IPS-18c (cell line): ENCODE results near the gene SHISA7.
A peak's percentile ranks its signal among the peaks of the same experiment; 100 is the strongest.
"Not testable (repeated sequence)": the region's sequence is repeated elsewhere in the genome, so short reads cannot be mapped to it uniquely, and the experiment has no call there.

ENCODE experiments used
- H3K4me3 ChIP-seq: 2 replicates; pipeline ENCODE4 v1.7.0; 2013; ENCODE audit warnings: low read depth, mild to moderate bottlenecking, low read length, moderate library complexity; ENCODE audit not compliant: insufficient read depth
- H3K9me3 ChIP-seq: one replicate; pipeline ENCODE4 v1.6.1; 2013; ENCODE audit warnings: mild to moderate bottlenecking, low read length, moderate library complexity; ENCODE audit not compliant: control insufficient read depth, insufficient read depth

The SHISA7 gene

DNA sequence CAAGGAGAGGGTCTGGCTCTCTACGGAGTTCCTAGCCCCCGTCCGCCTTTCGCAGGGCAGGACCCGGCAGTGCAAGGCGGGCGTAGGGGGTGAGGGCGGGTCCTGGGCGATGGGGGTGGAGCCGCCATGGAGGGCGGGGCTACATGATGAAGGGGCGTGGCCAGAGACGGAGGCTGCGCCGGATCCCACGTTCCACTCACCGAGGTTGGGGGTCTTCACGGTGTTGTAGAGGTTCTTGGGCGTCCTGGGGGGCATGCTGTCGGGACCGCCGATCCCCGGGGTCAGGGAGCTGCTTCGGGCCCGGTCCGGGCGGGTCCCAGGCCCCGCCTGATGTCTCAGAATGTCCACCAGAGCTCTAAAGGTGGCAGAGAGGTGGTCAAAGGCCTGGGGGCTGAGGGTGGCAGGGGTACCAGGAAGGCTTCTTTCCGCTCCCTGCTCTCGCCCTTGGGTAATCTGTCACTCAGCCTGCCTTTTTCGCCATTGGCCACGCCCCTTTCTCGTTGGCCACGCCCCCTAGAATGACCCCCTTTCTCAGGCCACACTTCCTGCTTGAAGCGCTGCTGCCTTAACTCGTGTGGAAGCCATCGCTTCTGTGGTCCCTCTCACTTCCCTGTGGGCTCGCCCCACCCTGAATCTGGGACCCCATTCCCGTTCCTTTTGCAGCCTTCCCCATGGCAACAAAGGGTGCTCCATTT is 2.5 kb downstream of the SHISA7 start:
- H3K9me3 ChIP-seq, result no peaks in the 10 kb centered on the region
- H3K4me3 ChIP-seq, result peak overlapping the region; percentile 72

- H3K4me3 ChIP-seq, result no peak overlapping the region
- H3K9me3 ChIP-seq, result no peaks in the 10 kb centered on the region
These were observed 4.0 kb downstream of the SHISA7 start for GRCh38 chr19:55439052-55439451.

- Histone ChIP-seq H3K9me3 (peaks cover 2% of the 10 kb centered on the region), H3K4me3 (no peak overlapping the region; the same call in 1 of the 2 replicates)
These were observed 5.7 kb downstream of the SHISA7 start for GRCh38 chr19:55437410-55437809.

DNA sequence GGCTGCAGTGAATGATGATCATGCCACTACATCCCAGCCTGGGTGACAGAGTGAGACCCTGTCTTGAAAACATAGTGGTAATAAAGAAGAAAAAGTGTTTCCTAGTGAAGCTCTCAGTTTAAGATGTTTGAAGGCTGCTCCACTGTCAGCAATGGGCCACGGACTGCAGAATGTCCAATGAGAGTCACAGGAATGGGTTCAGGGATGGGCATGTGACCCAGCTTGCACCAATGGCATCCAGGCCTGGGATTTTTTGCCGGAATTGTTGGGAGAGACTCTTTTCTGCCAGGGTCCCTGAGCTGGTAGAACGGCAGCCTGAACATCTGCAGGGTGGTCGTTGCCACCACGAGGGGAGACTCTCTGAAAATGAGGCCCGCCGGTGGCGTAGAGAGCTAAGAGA is 6.3 kb downstream of the SHISA7 start:
- no peak overlapping the region for H3K4me3 ChIP-seq
- H3K9me3 ChIP-seq, result peaks cover 2% of the 10 kb centered on the region

- H3K4me3 ChIP-seq, result no peak overlapping the region
- H3K9me3 ChIP-seq, result peaks cover 2% of the 10 kb centered on the region
These were observed 8.1 kb downstream of the SHISA7 start for GRCh38 chr19:55435020-55435419.

DNA sequence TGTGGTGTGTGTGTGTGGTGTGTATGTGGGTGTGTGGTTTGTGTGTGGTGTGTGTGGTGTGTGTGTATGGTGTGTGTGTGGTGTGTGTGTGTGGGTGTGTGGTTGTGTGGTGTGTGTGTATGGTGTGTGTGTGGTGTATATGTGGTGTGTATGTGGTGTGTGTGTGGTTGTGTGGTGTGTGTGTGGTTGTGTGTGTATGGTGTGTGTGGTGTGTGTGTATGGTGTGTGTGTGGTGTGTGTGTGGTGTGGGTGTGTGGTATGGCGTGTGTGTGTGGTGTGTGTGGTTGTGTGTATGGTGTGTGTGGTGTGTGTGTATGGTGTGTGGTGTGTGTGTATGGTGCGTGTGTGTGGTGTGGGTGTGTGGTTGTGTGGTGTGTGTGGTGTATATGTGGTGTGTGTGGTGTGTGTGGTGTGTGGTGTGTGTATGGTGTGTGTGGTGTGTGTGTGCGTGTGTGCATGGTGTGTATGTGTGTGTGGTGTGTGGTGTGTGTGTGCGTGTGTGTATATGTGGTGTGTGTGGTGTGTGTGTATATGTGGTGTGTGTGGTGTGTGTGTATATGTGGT is 8.7 kb downstream of the SHISA7 start:
- peaks cover 2% of the 10 kb centered on the region for H3K9me3 ChIP-seq
- no peak overlapping the region for H3K4me3 ChIP-seq

- no peak overlapping the region for H3K4me3 ChIP-seq
These were observed 9.8 kb downstream of the SHISA7 start for GRCh38 chr19:55433292-55433691.

GRCh38 chr19:55432241-55432959 is 10.7 kb downstream of the SHISA7 start:
- peaks cover 2% of the 10 kb centered on the region for H3K9me3 ChIP-seq

More at GRCh38 chr19:55433292-55433691, 9.8 kb downstream of the SHISA7 start:
- H3K9me3 ChIP-seq, result peaks cover 2% of the 10 kb centered on the region

DNA sequence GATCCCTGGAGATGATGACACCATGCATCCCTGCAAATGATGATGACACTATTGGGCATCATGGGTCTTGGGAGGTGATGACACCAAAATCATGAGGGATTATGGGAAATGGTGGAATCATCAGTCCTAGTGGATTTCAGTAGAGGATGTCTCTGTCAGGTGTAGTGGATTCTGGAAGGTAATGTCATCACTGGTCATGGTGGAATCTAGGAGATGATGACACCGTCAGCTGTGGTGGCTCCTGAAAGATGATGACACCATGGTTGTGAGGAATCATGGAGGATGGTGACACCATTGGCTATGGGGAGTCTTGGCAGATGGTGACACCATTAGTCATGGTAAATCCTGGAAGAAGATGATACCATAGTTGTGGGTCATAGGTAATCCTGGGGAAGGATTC is 11.9 kb downstream of the SHISA7 start:
- no peak overlapping the region for H3K4me3 ChIP-seq
- H3K9me3 ChIP-seq, result peaks cover 2% of the 10 kb centered on the region

More at GRCh38 chr19:55432241-55432959, 10.7 kb downstream of the SHISA7 start:
- H3K4me3 ChIP-seq, result no peak overlapping the region

- Histone ChIP-seq H3K9me3 (no peaks in the 10 kb centered on the region), H3K4me3 (no peak overlapping the region)
These were observed 17.1 kb downstream of the SHISA7 start for GRCh38 chr19:55426042-55426441.

GRCh38 chr19:55424518-55424917 is 18.6 kb downstream of the SHISA7 start:
- Histone ChIP-seq H3K4me3 (no peak overlapping the region), H3K9me3 (no peaks in the 10 kb centered on the region)

DNA sequence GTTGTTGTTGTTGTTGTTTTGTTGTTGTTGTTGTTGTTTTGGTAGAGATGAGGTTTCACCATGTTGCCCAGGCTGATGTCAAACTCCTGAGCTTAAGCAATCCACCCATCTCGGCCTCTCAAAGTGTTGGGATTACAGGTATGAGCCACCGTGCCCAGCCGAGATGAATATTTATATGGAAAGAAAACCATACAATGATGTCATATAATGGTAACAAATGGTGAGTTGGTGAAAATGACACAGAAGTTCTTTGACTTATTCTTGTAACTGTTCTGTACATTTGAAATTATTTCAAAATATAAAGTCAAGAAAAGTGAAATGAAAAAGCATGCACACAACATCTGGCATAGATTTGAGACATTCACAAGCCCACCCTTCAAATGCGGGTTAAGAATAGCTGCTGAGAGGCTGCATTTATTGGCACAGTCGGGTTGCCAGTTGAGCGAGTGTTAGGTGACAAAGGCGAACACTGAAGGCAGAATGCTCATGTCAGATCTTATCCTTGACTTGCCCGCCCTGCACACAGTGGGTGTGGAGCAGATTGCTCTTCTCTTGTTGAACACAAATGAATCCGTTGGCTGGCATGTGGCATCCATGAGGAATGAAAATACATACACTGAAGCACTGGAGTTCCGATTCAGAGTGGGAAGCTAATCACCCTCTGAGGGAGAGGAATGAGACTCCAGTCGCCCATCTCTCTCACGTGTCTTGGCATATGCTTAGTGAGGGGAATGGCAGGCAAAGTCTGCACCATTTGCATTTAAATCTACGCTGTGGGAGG is 19.7 kb downstream of the SHISA7 start:
- H3K4me3 ChIP-seq, result no peak overlapping the region

GRCh38 chr19:55421281-55421680 is 21.8 kb downstream of the SHISA7 start:
- H3K9me3 ChIP-seq, H3K4me3 ChIP-seq: not testable (repeated sequence)

More for the DNA sequence above, 19.7 kb downstream of the SHISA7 start:
- no peaks in the 10 kb centered on the region for H3K9me3 ChIP-seq

- Histone ChIP-seq H3K4me3 (no peak overlapping the region), H3K9me3 (no peaks in the 10 kb centered on the region)
These were observed 23.4 kb downstream of the SHISA7 start for GRCh38 chr19:55419624-55420236.

- Histone ChIP-seq H3K4me3 (no peak overlapping the region), H3K9me3 (no peaks in the 10 kb centered on the region)
These were observed 24.0 kb downstream of the SHISA7 start for GRCh38 chr19:55419103-55419502.

DNA sequence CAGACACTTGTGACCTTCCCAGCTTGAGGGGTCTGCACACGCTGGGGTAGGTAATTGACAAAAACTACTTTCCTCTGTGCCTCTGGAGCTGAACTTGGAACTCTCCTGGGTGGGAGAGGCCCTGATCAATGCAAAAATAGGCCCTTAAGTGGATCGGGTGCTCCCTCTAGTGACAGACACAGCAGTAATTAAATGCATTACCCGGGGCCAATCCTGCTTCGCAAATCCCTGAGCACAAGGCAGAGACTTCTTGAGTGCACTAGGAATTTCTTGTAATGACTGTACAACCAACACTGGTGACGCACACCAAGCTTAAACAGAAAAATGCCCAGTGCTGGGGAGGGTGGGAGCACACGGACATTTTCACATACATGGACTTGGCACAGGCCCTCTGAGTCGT is 24.9 kb downstream of the SHISA7 start:
- Histone ChIP-seq H3K9me3 (no peaks in the 10 kb centered on the region), H3K4me3 (no peak overlapping the region)

DNA sequence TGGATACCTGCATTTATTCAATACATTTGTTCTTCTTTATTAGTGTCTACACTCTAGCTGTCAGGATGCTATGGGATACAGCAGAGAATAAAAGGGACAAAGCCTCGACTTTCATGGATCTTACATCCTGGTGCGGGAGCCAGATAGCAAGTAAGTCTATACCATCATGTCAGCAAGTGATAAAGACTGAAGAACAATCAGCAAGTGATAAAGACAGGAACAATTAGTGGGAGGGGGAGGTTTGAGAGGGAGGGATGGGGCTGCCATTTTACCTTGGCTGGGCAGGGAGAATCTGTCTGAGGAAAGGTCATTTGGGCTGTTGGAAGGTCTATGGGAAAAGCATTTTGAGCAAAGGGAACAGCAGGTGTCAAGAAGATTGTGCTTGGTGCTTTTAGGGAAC is 32.9 kb downstream of the SHISA7 start:
- Histone ChIP-seq H3K4me3 (no peak overlapping the region), H3K9me3 (peaks cover 5% of the 10 kb centered on the region)
